Chondrocyte (in vitro differentiated cells): ENCODE measurements around the gene PKD1L1. TPM values are rescaled to one million over a fixed set of nuclear protein-coding genes. Genes with fewer than 3 reads are reported as not detected.

Experiments
- DNase-seq: peaks from one replicate; pipeline ENCODE4 v3.0.0; 2021; ENCODE audit warnings: mixed read lengths, low spot score
- H3K27ac Mint-ChIP-seq: one replicate; pipeline ENCODE4 v1.8.0; 2021; ENCODE audit warnings: mild to moderate bottlenecking, moderate library complexity, mixed read lengths; ENCODE audit not compliant: unreplicated experiment
- H3K27me3 Mint-ChIP-seq: 2 replicates; pipeline ENCODE4 v1.8.0; 2021; ENCODE audit warnings: low read depth, mixed read lengths
- H3K36me3 Mint-ChIP-seq: 2 replicates; pipeline ENCODE4 v1.8.0; 2021; ENCODE audit warnings: low read depth, mixed read lengths
- H3K4me1 Mint-ChIP-seq: 2 replicates; pipeline ENCODE4 v1.8.0; 2021; ENCODE audit warnings: low read depth, mild to moderate bottlenecking, mixed read lengths
- H3K4me3 Mint-ChIP-seq: one replicate; pipeline ENCODE4 v1.8.0; 2021; ENCODE audit warnings: mild to moderate bottlenecking, moderate library complexity, mixed read lengths; ENCODE audit not compliant: unreplicated experiment
- H3K9me3 Mint-ChIP-seq: 2 replicates; pipeline ENCODE4 v1.8.0; 2021; ENCODE audit warnings: low read depth, mixed read lengths
- total RNA-seq: library from RNA; stranded (reverse); gene quantifications from 3 replicates; pipeline ENCODE4 v1.2.1, GENCODE V29; 2021
- TF ChIP-seq, protein P1 (sequence below): fragments of 200-600 bp; sonication (generic); IDR thresholded peaks from 2 replicates; pipeline ENCODE4 v1.5.0; 2021; ENCODE audit warnings: antibody characterized with exemption, mild to moderate bottlenecking, moderate library complexity

PKD1L1 gene
- total RNA-seq, 1 donor from 2014 or later: 0.25 TPM

DNA sequence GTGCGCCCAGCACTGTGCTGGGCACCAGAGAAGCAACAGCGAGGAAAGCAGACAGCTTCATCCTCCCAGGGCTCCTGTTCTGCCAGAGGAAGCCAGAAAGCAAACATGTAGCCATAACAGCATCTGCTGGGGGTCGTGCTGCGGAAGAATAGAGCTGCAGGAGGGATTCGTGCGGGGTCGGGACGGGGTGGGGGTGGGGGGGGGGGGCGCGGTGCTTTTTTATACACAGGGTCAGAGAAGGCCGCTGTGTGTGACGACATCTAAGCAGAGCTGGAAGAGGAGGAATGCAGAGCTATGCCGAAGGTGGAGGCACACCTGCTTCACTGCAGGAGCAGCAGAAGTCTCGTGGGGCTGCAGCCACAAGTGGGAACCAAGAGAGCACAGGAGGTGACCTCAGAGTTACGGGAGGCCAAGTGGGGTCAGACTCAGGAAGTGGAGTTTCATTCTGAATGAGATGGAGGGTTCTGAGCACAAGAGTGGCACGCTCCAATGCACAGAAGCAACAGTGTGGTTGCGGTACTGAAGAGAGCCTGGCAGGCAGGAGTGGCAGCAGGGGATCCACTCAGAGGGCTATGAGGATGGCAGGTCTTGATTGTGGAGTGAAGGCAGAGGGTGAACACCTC is 11.1 kb downstream of the PKD1L1 start:
- no peaks in the 10 kb centered on the region for H3K27me3 Mint-ChIP-seq
- no peaks in the 10 kb centered on the region for H3K9me3 Mint-ChIP-seq
- H3K4me3 Mint-ChIP-seq: no peak overlapping the region
- peaks cover 56% of the 10 kb centered on the region for H3K4me1 Mint-ChIP-seq
- no peak for DNase-seq
- H3K36me3 Mint-ChIP-seq: no peaks in the 10 kb centered on the region
- no peak overlapping the region for H3K27ac Mint-ChIP-seq
- TF ChIP-seq, protein P1, sequence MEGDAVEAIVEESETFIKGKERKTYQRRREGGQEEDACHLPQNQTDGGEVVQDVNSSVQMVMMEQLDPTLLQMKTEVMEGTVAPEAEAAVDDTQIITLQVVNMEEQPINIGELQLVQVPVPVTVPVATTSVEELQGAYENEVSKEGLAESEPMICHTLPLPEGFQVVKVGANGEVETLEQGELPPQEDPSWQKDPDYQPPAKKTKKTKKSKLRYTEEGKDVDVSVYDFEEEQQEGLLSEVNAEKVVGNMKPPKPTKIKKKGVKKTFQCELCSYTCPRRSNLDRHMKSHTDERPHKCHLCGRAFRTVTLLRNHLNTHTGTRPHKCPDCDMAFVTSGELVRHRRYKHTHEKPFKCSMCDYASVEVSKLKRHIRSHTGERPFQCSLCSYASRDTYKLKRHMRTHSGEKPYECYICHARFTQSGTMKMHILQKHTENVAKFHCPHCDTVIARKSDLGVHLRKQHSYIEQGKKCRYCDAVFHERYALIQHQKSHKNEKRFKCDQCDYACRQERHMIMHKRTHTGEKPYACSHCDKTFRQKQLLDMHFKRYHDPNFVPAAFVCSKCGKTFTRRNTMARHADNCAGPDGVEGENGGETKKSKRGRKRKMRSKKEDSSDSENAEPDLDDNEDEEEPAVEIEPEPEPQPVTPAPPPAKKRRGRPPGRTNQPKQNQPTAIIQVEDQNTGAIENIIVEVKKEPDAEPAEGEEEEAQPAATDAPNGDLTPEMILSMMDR: no peak

DNA sequence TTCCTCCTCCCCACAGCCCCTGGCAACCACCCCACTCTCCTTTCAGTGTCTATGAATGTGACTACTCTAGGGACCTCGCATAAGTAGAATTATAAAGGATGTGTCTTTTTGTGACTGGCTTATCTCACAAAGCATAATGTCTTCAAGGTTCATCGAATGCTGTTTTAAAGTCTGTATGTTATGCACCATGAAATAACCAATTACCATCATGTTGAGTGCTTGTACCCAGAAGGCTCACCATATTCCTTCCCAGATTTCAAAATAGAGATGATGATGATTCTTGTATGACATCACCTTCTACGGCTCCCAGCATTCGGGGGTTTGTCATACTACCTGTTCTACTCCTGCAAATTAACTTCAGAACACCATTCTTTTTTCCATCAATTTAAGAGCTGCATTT is 11.9 kb downstream of the PKD1L1 start:
- DNase-seq: no peak
- H3K27me3 Mint-ChIP-seq: no peaks in the 10 kb centered on the region
- no peaks in the 10 kb centered on the region for H3K36me3 Mint-ChIP-seq
- no peaks in the 10 kb centered on the region for H3K9me3 Mint-ChIP-seq
- TF ChIP-seq, protein P1: no peak
- no peak overlapping the region for H3K4me3 Mint-ChIP-seq
- H3K27ac Mint-ChIP-seq: no peak overlapping the region
- H3K4me1 Mint-ChIP-seq: peaks cover 56% of the 10 kb centered on the region

DNA sequence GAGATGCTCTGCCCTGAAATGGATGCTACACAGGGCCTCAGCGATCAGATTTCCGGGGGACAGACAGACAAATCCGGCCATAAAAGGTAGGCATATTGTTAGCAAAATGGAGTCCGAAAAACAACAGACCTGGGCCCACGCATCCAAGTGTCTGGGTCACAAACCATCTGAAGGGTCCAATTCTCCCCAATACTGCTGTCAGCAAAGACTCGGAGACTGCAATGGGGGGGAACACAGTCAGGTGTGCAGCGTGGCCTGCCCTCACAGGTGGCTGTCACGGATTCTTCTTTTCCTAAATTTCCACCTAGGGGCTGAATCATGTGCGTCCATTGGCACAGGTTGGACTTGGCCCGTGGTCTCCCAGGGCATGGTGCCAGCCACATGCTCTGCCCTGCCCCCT is 12.9 kb downstream of the PKD1L1 start:
- no peak overlapping the region for H3K4me3 Mint-ChIP-seq
- no peaks in the 10 kb centered on the region for H3K27me3 Mint-ChIP-seq
- H3K27ac Mint-ChIP-seq: no peak overlapping the region
- no peaks in the 10 kb centered on the region for H3K9me3 Mint-ChIP-seq
- H3K4me1 Mint-ChIP-seq: peaks cover 50% of the 10 kb centered on the region
- TF ChIP-seq, protein P1: no peak
- no peak for DNase-seq
- H3K36me3 Mint-ChIP-seq: no peaks in the 10 kb centered on the region

DNA sequence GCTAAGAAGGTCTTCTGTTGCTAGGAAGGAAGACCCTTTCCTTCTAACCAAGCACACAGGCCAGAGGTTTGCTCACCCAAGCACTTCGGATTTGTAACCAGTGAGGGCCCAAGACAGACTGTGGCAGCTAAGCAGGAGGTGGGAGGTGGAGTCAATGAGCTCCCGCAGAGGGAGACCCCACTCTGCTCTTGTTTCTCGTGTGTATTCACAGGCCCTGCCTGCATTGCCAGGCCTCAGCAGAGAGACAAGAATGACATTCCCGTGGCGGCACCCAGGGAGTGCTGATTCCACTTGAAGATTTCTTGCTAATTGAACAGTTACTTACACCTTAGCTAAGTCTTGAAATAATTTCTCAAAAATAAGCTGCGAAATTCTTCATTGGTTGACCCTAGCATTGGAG is 13.4 kb downstream of the PKD1L1 start:
- H3K27me3 Mint-ChIP-seq: no peaks in the 10 kb centered on the region
- no peaks in the 10 kb centered on the region for H3K36me3 Mint-ChIP-seq
- H3K4me3 Mint-ChIP-seq: no peak overlapping the region
- no peak for DNase-seq
- no peak overlapping the region for H3K27ac Mint-ChIP-seq
- TF ChIP-seq, protein P1: no peak
- no peaks in the 10 kb centered on the region for H3K9me3 Mint-ChIP-seq
- H3K4me1 Mint-ChIP-seq: peaks cover 45% of the 10 kb centered on the region

DNA sequence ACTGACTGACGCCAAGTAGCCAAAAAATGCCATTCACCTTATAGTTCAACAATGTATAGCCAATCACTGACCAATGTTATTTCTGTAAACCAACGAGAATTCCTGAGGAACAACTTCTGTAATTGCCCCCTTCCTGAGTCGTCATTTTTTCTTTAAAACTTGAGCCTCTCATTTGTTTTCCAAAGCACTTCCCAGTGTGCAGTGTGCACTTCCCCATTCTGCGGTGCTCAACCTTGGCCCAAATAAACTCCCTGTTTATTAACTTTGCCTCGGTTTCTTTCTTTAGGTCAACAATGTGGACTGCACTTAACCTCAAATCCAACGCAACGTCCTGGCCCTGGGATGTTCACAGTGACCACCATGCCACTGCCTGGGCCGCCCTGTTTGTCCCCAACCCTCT is 15.1 kb downstream of the PKD1L1 start:
- Mint-ChIP-seq H3K4me3 (no peak overlapping the region), H3K27ac (no peak overlapping the region), H3K4me1 (peaks cover 36% of the 10 kb centered on the region), H3K9me3 (no peaks in the 10 kb centered on the region), H3K27me3 (no peaks in the 10 kb centered on the region), H3K36me3 (no peaks in the 10 kb centered on the region)
- no peak for DNase-seq
- TF ChIP-seq, protein P1: no peak
